ENCODE measurements around the gene HIVEP2.

The HIVEP2 gene

GRCh38 chr6:142944124-142945048 is 590 bp downstream of the HIVEP2 start:
- DNase-seq: peak; percentile 96

- peak; percentile 82 for DNase-seq
Measured at GRCh38 chr6:142943711-142944123, 1.3 kb downstream of the HIVEP2 start.

GRCh38 chr6:142942805-142943227 is 2.2 kb downstream of the HIVEP2 start:
- no peak for DNase-seq

- no peak for DNase-seq
Measured at GRCh38 chr6:142942238-142942637, 2.7 kb downstream of the HIVEP2 start.

- DNase-seq: no peak
Measured at GRCh38 chr6:142941018-142941417, 4.0 kb downstream of the HIVEP2 start.

- DNase-seq: no peak
Measured at GRCh38 chr6:142940487-142940886, 4.5 kb downstream of the HIVEP2 start.

- no peak for DNase-seq
Measured at GRCh38 chr6:142938510-142938909, 6.5 kb downstream of the HIVEP2 start.

GRCh38 chr6:142937986-142938385 is 7.0 kb downstream of the HIVEP2 start:
- DNase-seq: no peak

GRCh38 chr6:142935553-142936517 is 9.1 kb downstream of the HIVEP2 start:
- no peak for DNase-seq

GRCh38 chr6:142934599-142934998 is 10.4 kb downstream of the HIVEP2 start:
- DNase-seq: no peak

GRCh38 chr6:142934106-142934505 is 10.9 kb downstream of the HIVEP2 start:
- DNase-seq: no peak

- DNase-seq: no peak
Measured at GRCh38 chr6:142933701-142934100, 11.3 kb downstream of the HIVEP2 start.

GRCh38 chr6:142932889-142933288 is 12.1 kb downstream of the HIVEP2 start:
- DNase-seq: no peak

- no peak for DNase-seq
Measured at GRCh38 chr6:142929751-142930358, 15.1 kb downstream of the HIVEP2 start.

GRCh38 chr6:142927904-142928303 is 17.1 kb downstream of the HIVEP2 start:
- DNase-seq: no peak

- DNase-seq: no peak
Measured at GRCh38 chr6:142927271-142927580, 17.8 kb downstream of the HIVEP2 start.

- DNase-seq: peak; percentile 83
Measured at GRCh38 chr6:142926494-142927270, 18.3 kb downstream of the HIVEP2 start.

GRCh38 chr6:142926177-142926493 is 18.8 kb downstream of the HIVEP2 start:
- DNase-seq: no peak

GRCh38 chr6:142925575-142926110 is 19.3 kb downstream of the HIVEP2 start:
- DNase-seq: no peak

GRCh38 chr6:142918339-142919042 is 26.5 kb downstream of the HIVEP2 start:
- DNase-seq: no peak

- DNase-seq: no peak
Measured at GRCh38 chr6:142916881-142917280, 28.1 kb downstream of the HIVEP2 start.

Measured in activated CD8-positive, alpha-beta memory T cell treated with anti-CD3 and anti-CD28 coated beads for 24 hours (primary cell).